Epithelial cell of proximal tubule (primary cell): ENCODE data around the gene ZNF831. TPM values are rescaled to one million over a fixed set of nuclear protein-coding genes. Genes with fewer than 3 reads are reported as not detected.

ENCODE experiments used
- DNase-seq: peaks from one replicate; pipeline ENCODE4 v3.0.0-alpha.2; 2011; ENCODE audit warnings: low read depth
- H3K4me3 ChIP-seq: 2 replicates; pipeline ENCODE4 v1.5.1; 2011; ENCODE audit warnings: low read depth, mild to moderate bottlenecking, low read length
- total RNA-seq: library from RNA; depleted of rRNA; stranded (reverse); fragments of >200 nt; gene quantifications from 2 replicates; pipeline ENCODE4 v1.2.3, GENCODE V29; 2015
- TF ChIP-seq, protein P1 (sequence below): conservative IDR thresholded peaks from 2 replicates; pipeline ENCODE4 v1.5.1; 2012; ENCODE audit warnings: low read depth, mild to moderate bottlenecking, low read length

The ZNF831 gene
- total RNA-seq, 1 donor from 2014 or later, result not detected

DNA sequence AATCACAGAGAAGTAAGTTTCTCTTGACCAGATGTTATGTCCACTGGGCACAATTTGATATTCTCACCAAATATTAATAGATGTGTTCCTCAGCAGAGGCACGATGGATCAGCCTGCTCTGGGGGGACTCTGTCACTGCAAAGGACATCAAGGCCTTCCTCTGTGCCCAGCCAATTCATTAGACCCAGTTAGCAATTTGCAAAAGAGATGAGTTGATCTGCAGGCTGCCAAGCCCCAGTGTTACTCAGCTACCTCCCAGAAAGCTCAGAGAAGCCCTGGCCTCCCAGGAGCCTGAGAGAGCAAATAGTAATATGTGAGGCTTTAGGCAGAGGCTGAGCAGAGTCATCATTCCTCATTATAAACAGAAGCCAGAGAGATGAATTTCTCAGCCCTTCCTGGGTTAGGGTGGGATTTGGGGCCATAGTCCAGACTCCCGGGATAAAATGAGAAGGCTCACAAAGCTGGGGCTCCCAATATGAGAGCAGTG lies 54.2 kb downstream of the ZNF831 start:
- TF ChIP-seq, protein P1, sequence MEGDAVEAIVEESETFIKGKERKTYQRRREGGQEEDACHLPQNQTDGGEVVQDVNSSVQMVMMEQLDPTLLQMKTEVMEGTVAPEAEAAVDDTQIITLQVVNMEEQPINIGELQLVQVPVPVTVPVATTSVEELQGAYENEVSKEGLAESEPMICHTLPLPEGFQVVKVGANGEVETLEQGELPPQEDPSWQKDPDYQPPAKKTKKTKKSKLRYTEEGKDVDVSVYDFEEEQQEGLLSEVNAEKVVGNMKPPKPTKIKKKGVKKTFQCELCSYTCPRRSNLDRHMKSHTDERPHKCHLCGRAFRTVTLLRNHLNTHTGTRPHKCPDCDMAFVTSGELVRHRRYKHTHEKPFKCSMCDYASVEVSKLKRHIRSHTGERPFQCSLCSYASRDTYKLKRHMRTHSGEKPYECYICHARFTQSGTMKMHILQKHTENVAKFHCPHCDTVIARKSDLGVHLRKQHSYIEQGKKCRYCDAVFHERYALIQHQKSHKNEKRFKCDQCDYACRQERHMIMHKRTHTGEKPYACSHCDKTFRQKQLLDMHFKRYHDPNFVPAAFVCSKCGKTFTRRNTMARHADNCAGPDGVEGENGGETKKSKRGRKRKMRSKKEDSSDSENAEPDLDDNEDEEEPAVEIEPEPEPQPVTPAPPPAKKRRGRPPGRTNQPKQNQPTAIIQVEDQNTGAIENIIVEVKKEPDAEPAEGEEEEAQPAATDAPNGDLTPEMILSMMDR, result no peak
- H3K4me3 ChIP-seq, result no peak overlapping the region
- no peak for DNase-seq

DNA sequence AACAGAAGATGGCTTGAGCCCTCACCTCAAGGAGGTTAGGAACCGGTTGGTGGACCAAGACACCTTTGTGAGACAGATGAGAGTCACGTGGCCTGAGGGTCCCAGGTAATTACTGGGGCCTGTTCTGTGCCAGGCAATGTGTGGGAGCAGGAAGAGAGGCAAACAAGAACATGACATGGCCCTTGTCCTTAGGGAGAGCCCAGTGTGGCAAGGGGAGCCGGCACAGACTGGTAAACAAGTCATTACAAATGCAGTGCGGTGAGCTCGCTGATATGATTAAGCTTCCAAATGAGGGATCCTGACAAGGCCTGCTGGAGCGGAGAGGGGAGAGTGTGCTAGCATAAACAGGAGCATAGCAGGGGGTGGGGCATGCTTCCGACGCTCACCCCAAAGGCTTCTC lies 55.6 kb downstream of the ZNF831 start:
- no peak overlapping the region for H3K4me3 ChIP-seq
- TF ChIP-seq, protein P1, result no peak
- no peak for DNase-seq

DNA sequence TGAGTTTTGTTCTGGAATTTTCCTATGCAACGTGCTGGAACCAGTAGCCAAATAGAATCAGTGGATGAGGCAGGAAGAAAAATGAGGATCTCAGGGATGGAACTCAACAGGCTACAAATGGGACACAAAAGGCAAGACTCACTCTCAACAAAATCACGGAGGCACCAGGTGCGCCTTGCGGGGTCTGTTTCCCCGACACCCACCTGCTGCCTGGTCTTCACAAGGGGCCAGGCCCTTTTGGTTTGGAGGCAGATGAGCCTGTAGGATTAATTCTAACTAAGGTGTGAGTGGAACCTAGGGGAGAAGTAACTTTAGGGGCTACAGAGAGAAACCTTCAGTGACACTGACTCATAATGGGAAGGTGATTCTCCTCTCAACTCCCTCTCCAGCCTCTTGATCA lies 56.5 kb downstream of the ZNF831 start:
- no peak overlapping the region for H3K4me3 ChIP-seq
- TF ChIP-seq, protein P1, result no peak
- no peak for DNase-seq

DNA sequence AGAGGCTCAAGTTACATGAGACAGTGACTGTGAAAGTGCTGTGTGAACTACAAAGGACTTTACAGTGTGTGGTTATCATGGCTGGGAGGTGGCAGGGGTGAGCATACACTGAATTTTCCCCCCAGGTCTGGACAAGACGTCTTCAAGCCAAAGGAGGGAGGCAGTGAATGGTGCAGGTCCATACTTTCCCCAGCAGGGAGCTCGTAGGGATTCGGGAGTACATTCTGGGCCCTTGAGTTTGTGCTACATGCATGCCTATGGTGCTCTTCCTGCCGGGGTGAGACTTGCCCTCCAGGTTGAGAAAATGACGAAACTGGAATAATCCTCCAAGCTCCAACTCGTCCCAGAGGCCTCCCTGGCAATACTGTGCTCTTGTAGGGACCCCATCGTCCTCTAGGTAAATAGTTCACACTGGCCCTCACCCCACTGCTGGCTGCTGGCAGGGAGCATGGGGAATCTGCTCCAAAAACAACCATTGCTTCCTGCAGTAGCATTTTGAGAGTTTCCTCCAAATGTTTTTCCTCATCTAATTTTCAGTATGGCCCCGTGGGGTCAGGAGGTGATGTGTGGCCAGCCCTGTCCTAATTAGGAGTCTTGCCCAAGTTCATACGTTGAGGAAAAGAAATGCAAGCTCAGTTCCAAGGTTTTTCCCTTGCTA lies 57.6 kb downstream of the ZNF831 start:
- H3K4me3 ChIP-seq, result no peak overlapping the region
- no peak for DNase-seq
- TF ChIP-seq, protein P1, result no peak

DNA sequence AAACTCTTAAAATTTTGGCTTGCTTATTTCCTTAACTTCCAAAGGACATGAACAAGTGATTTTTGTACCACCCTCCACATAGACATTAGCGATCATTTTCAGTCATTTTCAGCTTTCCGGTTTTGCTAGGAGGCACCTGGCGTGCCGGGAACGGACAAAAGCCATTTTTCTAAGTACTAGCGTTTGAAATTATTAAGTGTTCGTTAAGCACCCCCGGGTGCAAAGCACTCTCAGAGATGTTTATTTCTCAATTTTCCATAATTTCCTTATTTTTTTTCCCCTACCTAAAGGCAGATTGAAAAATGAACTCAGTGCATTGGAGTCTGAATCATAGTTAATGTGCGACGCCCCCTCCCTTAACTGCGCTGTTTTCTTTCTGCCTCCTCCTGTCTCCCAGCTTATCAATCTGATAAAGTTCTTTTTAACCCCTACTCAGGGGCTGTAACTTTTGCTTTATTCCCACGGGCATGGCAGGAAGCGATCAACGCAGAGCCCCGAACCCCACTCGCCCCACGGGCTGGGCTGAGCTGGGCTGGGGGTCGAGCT lies 58.2 kb downstream of the ZNF831 start:
- H3K4me3 ChIP-seq, result peak overlapping the region; percentile 50
- TF ChIP-seq, protein P1, result no peak
- DNase-seq, result no peak

DNA sequence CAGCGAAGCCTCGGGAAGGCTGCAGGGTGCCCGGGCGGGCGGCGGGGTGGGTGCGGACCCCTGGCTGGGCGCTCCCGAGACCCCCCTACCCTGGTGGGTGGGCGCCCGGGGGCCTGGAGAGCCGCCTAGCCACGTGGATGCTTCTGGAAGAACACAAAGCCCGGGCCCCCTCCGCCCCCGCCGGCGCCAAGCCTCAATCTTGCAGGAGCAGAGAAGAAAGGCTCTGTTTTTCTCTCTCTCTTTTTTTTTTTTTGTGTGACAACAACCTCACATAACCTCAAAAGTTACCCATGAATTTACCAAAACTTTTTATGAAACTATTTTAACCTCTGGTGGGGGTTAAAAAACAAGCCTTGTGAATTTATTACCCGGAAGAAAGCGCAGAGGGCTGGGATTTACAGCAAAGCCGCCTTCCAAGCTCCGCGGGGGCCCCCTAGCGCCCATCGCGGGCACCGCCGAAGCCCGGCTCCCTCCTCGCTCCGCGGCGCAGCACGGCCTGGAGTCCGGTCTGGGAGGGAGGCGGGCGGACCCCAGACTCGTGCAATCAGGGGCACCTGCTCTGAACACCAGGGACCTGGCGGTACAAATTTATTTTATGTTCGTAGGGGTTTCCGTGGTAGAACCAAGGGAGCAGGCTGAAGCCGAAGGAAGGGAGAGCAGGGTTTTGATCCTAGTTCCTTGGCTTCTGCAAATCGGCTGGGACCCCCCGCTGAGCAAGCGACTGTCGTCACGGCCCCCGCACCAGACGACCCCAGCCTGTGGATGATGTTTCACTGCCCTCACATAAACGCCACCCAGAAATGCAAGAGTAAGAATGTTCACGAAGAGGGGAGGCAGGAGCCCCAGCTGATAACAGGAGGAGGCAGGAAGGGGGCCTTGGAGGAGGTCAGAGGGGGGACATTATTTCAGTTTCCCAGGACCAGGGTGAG lies 58.9 kb downstream of the ZNF831 start:
- peak; percentile 13 for DNase-seq
- peak overlapping the region; percentile 50 for H3K4me3 ChIP-seq
- TF ChIP-seq, protein P1, result peak; percentile 91
